ENCODE measurements around the gene ZNF800.

DNA sequence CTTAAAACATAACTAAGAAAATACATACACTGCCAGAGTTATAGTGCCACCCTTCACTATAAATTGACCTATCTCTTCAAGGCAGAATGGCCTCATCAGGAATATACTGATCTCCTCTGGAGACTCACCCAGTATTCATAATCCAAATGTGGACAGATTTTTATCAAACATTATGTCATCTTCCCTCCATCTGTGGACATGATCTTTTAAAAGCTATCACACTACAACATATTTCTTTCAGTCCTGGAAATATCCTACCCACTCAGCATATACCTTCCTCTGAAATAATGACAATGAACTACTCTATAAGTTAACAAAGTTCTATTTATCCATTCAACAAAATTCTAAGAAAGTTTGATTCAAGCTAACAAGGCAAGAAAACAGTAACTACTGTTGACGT is 3.2 kb downstream of the ZNF800 start:
- TF ChIP-seq, protein P1, sequence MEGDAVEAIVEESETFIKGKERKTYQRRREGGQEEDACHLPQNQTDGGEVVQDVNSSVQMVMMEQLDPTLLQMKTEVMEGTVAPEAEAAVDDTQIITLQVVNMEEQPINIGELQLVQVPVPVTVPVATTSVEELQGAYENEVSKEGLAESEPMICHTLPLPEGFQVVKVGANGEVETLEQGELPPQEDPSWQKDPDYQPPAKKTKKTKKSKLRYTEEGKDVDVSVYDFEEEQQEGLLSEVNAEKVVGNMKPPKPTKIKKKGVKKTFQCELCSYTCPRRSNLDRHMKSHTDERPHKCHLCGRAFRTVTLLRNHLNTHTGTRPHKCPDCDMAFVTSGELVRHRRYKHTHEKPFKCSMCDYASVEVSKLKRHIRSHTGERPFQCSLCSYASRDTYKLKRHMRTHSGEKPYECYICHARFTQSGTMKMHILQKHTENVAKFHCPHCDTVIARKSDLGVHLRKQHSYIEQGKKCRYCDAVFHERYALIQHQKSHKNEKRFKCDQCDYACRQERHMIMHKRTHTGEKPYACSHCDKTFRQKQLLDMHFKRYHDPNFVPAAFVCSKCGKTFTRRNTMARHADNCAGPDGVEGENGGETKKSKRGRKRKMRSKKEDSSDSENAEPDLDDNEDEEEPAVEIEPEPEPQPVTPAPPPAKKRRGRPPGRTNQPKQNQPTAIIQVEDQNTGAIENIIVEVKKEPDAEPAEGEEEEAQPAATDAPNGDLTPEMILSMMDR (conservative IDR thresholded peaks at IDR 0.05; ENCODE audit: low read depth, low read length) = no peak
- no peak for TF ChIP-seq EZH2 (IDR thresholded peaks at IDR 0.05; ENCODE audit: borderline replicate concordance, low read depth, low read length, poor library complexity, severe bottlenecking)

Data from A673 (cell line).